HG02623 (cell line): ENCODE data around the gene C1orf94.

ENCODE experiments used
- ATAC-seq: cut with Tn5 transposase; IDR thresholded peaks from one replicate; pipeline ENCODE4 v1.9.1; 2021; ENCODE audit warnings: moderate library complexity; ENCODE audit not compliant: unreplicated experiment

Gene C1orf94

GRCh38 chr1:34237151-34237815, 60.6 kb downstream of the C1orf94 start:
- no peak for ATAC-seq

- no peak for ATAC-seq
These were observed 69.3 kb downstream of the C1orf94 start for GRCh38 chr1:34245967-34246366.

GRCh38 chr1:34250342-34250741, 73.6 kb downstream of the C1orf94 start:
- no peak for ATAC-seq

GRCh38 chr1:34262023-34262853, 85.5 kb downstream of the C1orf94 start:
- no peak for ATAC-seq

- ATAC-seq = no peak
These were observed 86.2 kb downstream of the C1orf94 start for GRCh38 chr1:34262921-34263320.

GRCh38 chr1:34263406-34263805, 86.7 kb downstream of the C1orf94 start:
- no peak for ATAC-seq

- ATAC-seq = no peak
These were observed 88.7 kb downstream of the C1orf94 start for GRCh38 chr1:34265396-34265795.

GRCh38 chr1:34266127-34266951, 89.6 kb downstream of the C1orf94 start:
- no peak for ATAC-seq

GRCh38 chr1:34267326-34267725, 90.6 kb downstream of the C1orf94 start:
- no peak for ATAC-seq

- ATAC-seq = no peak
These were observed 91.7 kb downstream of the C1orf94 start for GRCh38 chr1:34268311-34268954.
